ENCODE data around the gene GADD45A. TPM values are rescaled to one million over a fixed set of nuclear protein-coding genes. Genes with fewer than 3 reads are reported as not detected.

The GADD45A gene
- total RNA-seq, 1 donor from 2014 or later = 8.7 TPM

- DNase-seq = peak; percentile 24
- Mint-ChIP-seq H3K27ac (peak overlapping the region; percentile 89), H3K4me3 (peak overlapping the region; percentile 79), H3K9me3 (no peaks in the 10 kb centered on the region), H3K4me1 (peaks cover 44% of the 10 kb centered on the region), H3K27me3 (no peaks in the 10 kb centered on the region), H3K36me3 (ENCODE audit: low read depth) (no peaks in the 10 kb centered on the region)
- peak; percentile 98 for ATAC-seq (ENCODE audit: low read depth)
- CTCF ChIA-PET = interaction anchor here (2.4 kb wide), 1 partner anchor 25 kb away, joined by 15 read pairs; no protein-coding TSS in a partner anchor
- TF ChIP-seq, protein P1, sequence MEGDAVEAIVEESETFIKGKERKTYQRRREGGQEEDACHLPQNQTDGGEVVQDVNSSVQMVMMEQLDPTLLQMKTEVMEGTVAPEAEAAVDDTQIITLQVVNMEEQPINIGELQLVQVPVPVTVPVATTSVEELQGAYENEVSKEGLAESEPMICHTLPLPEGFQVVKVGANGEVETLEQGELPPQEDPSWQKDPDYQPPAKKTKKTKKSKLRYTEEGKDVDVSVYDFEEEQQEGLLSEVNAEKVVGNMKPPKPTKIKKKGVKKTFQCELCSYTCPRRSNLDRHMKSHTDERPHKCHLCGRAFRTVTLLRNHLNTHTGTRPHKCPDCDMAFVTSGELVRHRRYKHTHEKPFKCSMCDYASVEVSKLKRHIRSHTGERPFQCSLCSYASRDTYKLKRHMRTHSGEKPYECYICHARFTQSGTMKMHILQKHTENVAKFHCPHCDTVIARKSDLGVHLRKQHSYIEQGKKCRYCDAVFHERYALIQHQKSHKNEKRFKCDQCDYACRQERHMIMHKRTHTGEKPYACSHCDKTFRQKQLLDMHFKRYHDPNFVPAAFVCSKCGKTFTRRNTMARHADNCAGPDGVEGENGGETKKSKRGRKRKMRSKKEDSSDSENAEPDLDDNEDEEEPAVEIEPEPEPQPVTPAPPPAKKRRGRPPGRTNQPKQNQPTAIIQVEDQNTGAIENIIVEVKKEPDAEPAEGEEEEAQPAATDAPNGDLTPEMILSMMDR (IDR thresholded peaks at IDR 0.05) = no peak
- POLR2A ChIA-PET = interaction anchor here (2.8 kb wide), 1 partner anchor 51 kb away, joined by 19 read pairs; the partner anchor contains the start of gene GADD45A
- intact Hi-C loops (cut with micrococcal nuclease) = loop anchor here (1.0 kb wide), 2 partner anchors 50 to 306 kb away; partner anchors contain the start of gene SERBP1
Measured at GRCh38 chr1:67735806-67736627, 51.0 kb downstream of the GADD45A start.

DNA sequence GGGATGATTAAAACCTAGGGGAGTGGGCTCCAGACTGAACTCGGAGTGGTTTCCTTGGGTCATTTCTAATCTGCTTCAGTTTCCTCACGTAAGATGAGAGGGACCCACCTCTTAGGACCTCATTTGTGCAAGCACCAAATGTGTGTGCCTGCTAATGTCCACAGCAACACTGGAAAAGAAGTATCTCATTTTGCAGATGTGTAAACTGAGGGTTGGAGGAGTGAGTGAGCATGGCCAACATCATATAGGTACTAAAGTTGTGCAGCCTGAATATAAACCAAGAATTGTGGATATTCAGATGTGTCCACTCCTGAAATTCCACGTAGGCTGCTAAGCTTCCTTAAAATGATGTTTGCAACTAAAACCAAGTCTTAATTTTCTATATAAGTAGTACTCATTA lies 51.7 kb downstream of the GADD45A start:
- POLR2A ChIA-PET = interaction anchor here (2.8 kb wide), 1 partner anchor 52 kb away, joined by 19 read pairs; the partner anchor contains the start of gene GADD45A
- CTCF ChIA-PET = interaction anchor here (2.4 kb wide), 1 partner anchor 24 kb away, joined by 15 read pairs; no protein-coding TSS in a partner anchor
- DNase-seq (no peak), ATAC-seq (ENCODE audit: low read depth) (no peak)
- peaks cover 44% of the 10 kb centered on the region for H3K4me1 Mint-ChIP-seq
- TF ChIP-seq, protein P1 (IDR thresholded peaks at IDR 0.05) = no peak
- H3K27me3 Mint-ChIP-seq = no peaks in the 10 kb centered on the region
- no peaks in the 10 kb centered on the region for H3K36me3 Mint-ChIP-seq (ENCODE audit: low read depth)
- H3K4me3 Mint-ChIP-seq = no peak overlapping the region
- peak overlapping the region; percentile 89 for H3K27ac Mint-ChIP-seq
- H3K9me3 Mint-ChIP-seq = no peaks in the 10 kb centered on the region
- intact Hi-C loops (cut with micrococcal nuclease) = loop anchor here (1.0 kb wide), 2 partner anchors 50 to 306 kb away; partner anchors contain the start of gene SERBP1

GRCh38 chr1:67737875-67738274 lies 52.9 kb downstream of the GADD45A start:
- TF ChIP-seq, protein P1 (IDR thresholded peaks at IDR 0.05) = no peak
- no peaks in the 10 kb centered on the region for H3K27me3 Mint-ChIP-seq
- intact Hi-C loops (cut with micrococcal nuclease) = no loop called here
- H3K27ac Mint-ChIP-seq = no peak overlapping the region
- ChIA-PET CTCF (interaction anchor here (1.3 to 2.4 kb wide), 2 partner anchors 9 to 23 kb away, joined by 4 to 15 read pairs; no protein-coding TSS in a partner anchor), POLR2A (interaction anchor here (0.6 to 2.8 kb wide), 2 partner anchors 53 to 399 kb away, joined by 7 to 19 read pairs; partner anchors contain the start of gene GADD45A)
- no peak overlapping the region for H3K4me3 Mint-ChIP-seq
- ATAC-seq (ENCODE audit: low read depth) (no peak), DNase-seq (no peak)
- peaks cover 39% of the 10 kb centered on the region for H3K4me1 Mint-ChIP-seq
- no peaks in the 10 kb centered on the region for H3K36me3 Mint-ChIP-seq (ENCODE audit: low read depth)
- H3K9me3 Mint-ChIP-seq = no peaks in the 10 kb centered on the region

Other genes starting within 250 kb of the GADD45A start
- gene GNG12, start 148.3 kb downstream of the GADD45A start, total RNA-seq = not detected in 2 replicates

Data from activated B cell treated with CpG ODN at 0.5 μM for 24 hours (primary cell).